ENCODE data around the gene PLPPR3. TPM values are rescaled to one million over a fixed set of nuclear protein-coding genes. Genes with fewer than 3 reads are reported as not detected.
A peak's percentile ranks its signal among the peaks of the same experiment; 100 is the strongest.

Gene PLPPR3
- polyA plus RNA-seq, 1 donor, result 5.2 TPM

DNA sequence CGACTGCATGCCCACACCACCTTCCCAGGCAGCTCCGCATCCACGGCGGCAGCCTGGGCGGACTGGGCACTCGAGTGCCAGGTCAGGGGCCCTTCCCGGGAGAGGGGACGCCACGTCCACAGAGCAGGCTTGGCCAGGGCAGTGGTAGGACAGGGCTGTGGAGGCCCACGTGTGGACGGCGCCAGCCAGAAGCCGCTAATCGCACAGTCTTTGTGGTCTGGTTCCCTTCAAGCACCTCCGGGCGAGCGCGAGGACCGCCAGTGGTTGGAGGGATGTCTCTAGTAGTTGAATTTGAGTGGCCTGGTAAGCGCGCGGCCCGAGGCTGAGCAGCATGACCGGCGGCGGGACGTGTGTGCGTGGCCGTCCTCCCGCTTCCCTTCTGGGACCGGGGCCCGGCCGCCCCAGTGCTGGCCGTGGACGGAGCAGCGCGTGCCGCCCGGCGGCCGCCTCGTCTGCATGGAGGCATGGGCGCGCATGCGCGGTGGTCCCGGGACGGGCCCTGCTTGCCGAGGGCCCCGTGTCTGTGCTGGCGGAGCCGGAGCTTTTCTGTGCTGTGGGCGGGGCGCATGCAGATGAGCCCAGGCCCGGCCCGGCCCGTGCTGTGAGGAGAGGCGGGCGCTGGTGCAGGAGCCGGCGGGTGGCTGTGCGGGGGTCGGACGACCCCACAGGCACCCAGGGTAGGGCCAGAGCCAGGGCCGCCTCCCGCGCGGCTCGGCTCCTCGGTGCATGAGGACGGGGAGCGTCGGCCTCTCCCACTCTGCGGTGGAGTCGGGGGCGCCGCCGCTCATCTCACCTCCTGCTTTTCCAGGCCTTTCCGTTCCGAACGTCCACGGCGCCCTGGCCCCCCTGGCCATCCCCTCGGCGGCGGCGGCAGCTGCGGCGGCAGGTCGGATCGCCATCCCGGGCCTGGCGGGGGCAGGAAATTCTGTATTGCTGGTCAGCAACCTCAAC, 15.9 kb downstream of the PLPPR3 start:
- no CpG with 5 or more reads among the region's 93 CpGs for WGBS (ENCODE audit: insufficient coverage, low lambda C conversion rate)

DNA sequence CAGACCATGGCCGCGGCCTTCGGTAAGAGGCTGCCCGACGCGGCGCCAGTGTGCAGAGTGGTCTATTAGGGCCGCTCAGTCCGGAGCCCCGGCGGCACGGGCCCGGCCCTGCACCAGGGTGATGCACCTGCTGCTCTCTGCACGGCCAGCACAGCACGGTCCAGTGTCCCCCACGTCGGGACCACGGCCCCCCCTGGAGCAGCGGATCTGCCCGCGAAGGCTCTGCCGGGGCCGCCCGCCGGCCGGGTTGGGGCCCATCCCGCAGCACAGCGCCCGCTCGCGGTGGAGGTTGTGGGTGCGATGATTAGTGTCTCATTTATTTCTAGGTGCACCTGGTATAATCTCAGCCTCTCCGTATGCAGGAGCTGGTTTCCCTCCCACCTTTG, 16.6 kb downstream of the PLPPR3 start:
- peaks cover 31% of the 10 kb centered on the region for H3K4me1 ChIP-seq (ENCODE audit: control insufficient read depth, insufficient read depth, low read length)
- peak in 1 of 2 donors; percentile 1 for DNase-seq
- H3K36me3 ChIP-seq (ENCODE audit: control insufficient read depth, insufficient read depth, low read length), result peaks cover 97% of the 10 kb centered on the region
- H3K9me3 ChIP-seq (ENCODE audit: control insufficient read depth, low read depth, low read length), result peaks cover 15% of the 10 kb centered on the region
- no peak overlapping the region for H3K27ac ChIP-seq (ENCODE audit: low read length)
- no CpG with 5 or more reads among the region's 33 CpGs for WGBS (ENCODE audit: insufficient coverage, low lambda C conversion rate)
- no peaks in the 10 kb centered on the region for H3K27me3 ChIP-seq (ENCODE audit: control insufficient read depth, insufficient read depth, low read length)
- H3K4me3 ChIP-seq (ENCODE audit: low read length), result no peak overlapping the region

More for the DNA sequence above, 15.9 kb downstream of the PLPPR3 start:
- Histone ChIP-seq H3K4me1 (ENCODE audit: control insufficient read depth, insufficient read depth, low read length) (peaks cover 25% of the 10 kb centered on the region), H3K4me3 (ENCODE audit: low read length) (no peak overlapping the region), H3K27ac (ENCODE audit: low read length) (no peak overlapping the region), H3K36me3 (ENCODE audit: control insufficient read depth, insufficient read depth, low read length) (peaks cover 97% of the 10 kb centered on the region), H3K9me3 (ENCODE audit: control insufficient read depth, low read depth, low read length) (peaks cover 16% of the 10 kb centered on the region), H3K27me3 (ENCODE audit: control insufficient read depth, insufficient read depth, low read length) (no peaks in the 10 kb centered on the region)
- DNase-seq, result peak in 1 of 2 donors; percentile 1

DNA sequence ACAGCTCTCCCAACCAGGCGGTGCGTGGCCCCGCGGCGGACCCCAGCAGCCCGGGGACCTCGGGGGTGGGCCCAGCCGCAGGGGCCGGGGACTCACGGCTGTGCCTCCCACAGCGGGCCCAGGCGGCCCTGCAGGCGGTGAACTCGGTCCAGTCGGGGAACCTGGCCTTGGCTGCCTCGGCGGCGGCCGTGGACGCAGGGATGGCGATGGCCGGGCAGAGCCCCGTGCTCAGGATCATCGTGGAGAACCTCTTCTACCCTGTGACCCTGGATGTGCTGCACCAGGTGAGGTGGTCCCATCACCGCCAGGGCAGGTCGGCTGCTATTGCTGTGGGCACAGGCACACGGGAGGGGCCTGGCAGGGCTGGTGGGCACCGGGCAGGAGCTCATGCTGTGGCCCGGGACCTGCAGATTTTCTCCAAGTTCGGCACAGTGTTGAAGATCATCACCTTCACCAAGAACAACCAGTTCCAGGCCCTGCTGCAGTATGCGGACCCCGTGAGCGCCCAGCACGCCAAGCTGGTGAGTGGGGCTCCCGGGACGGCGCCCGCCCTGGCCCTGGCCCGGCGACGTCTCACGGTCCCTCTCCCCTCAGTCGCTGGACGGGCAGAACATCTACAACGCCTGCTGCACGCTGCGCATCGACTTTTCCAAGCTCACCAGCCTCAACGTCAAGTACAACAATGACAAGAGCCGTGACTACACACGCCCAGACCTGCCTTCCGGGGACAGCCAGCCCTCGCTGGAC, 17.2 kb downstream of the PLPPR3 start:
- H3K36me3 ChIP-seq (ENCODE audit: control insufficient read depth, insufficient read depth, low read length), result peaks cover 95% of the 10 kb centered on the region

DNA sequence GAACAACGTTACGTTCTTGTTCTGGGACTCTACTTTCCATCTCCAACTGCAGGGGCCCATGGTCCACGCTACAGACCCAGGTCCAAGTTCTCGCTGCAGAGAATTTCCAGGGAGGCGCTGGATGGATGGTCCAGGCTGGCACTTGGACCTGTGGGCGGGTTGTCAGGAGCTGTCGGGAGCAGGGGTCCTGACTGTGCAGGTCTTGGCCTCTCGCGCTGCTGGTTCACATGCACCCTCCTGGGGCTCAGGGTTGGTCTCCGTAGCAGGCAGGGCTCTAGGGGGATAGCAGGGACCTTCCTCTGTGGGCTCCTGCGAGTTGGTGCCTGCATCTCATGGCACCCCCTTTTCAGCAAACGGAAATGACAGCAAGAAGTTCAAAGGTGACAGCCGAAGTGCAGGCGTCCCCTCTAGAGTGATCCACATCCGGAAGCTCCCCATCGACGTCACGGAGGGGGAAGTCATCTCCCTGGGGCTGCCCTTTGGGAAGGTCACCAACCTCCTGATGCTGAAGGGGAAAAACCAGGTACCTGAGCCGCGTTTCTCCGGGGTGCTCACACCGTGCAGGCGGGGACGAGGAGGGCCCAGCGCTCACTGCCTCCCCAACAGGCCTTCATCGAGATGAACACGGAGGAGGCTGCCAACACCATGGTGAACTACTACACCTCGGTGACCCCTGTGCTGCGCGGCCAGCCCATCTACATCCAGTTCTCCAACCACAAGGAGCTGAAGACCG, 17.9 kb downstream of the PLPPR3 start:
- Histone ChIP-seq H3K27ac (ENCODE audit: low read length) (no peak overlapping the region), H3K36me3 (ENCODE audit: control insufficient read depth, insufficient read depth, low read length) (peaks cover 95% of the 10 kb centered on the region), H3K4me3 (ENCODE audit: low read length) (no peak overlapping the region), H3K9me3 (ENCODE audit: control insufficient read depth, low read depth, low read length) (peaks cover 15% of the 10 kb centered on the region), H3K4me1 (ENCODE audit: control insufficient read depth, insufficient read depth, low read length) (peaks cover 40% of the 10 kb centered on the region), H3K27me3 (ENCODE audit: control insufficient read depth, insufficient read depth, low read length) (no peaks in the 10 kb centered on the region)
- no CpG with 5 or more reads among the region's 31 CpGs for WGBS (ENCODE audit: insufficient coverage, low lambda C conversion rate)
- peak in 1 of 2 donors; percentile 9 for DNase-seq

More for the DNA sequence above, 17.2 kb downstream of the PLPPR3 start:
- DNase-seq, result peak in 1 of 2 donors; percentile 2
- no CpG with 5 or more reads among the region's 53 CpGs for WGBS (ENCODE audit: insufficient coverage, low lambda C conversion rate)
- peaks cover 36% of the 10 kb centered on the region for H3K4me1 ChIP-seq (ENCODE audit: control insufficient read depth, insufficient read depth, low read length)
- no peaks in the 10 kb centered on the region for H3K27me3 ChIP-seq (ENCODE audit: control insufficient read depth, insufficient read depth, low read length)
- H3K9me3 ChIP-seq (ENCODE audit: control insufficient read depth, low read depth, low read length), result peaks cover 15% of the 10 kb centered on the region
- H3K27ac ChIP-seq (ENCODE audit: low read length), result no peak overlapping the region
- no peak overlapping the region for H3K4me3 ChIP-seq (ENCODE audit: low read length)

GRCh38 chr19:803099-803561, 18.6 kb downstream of the PLPPR3 start:
- peak in 1 of 2 donors; percentile 3 for DNase-seq
- Histone ChIP-seq H3K9me3 (ENCODE audit: control insufficient read depth, low read depth, low read length) (peaks cover 15% of the 10 kb centered on the region), H3K27ac (ENCODE audit: low read length) (no peak overlapping the region), H3K4me1 (ENCODE audit: control insufficient read depth, insufficient read depth, low read length) (peaks cover 40% of the 10 kb centered on the region), H3K36me3 (ENCODE audit: control insufficient read depth, insufficient read depth, low read length) (peaks cover 91% of the 10 kb centered on the region), H3K4me3 (ENCODE audit: low read length) (no peak overlapping the region), H3K27me3 (ENCODE audit: control insufficient read depth, insufficient read depth, low read length) (no peaks in the 10 kb centered on the region)
- no CpG with 5 or more reads among the region's 17 CpGs for WGBS (ENCODE audit: insufficient coverage, low lambda C conversion rate)

DNA sequence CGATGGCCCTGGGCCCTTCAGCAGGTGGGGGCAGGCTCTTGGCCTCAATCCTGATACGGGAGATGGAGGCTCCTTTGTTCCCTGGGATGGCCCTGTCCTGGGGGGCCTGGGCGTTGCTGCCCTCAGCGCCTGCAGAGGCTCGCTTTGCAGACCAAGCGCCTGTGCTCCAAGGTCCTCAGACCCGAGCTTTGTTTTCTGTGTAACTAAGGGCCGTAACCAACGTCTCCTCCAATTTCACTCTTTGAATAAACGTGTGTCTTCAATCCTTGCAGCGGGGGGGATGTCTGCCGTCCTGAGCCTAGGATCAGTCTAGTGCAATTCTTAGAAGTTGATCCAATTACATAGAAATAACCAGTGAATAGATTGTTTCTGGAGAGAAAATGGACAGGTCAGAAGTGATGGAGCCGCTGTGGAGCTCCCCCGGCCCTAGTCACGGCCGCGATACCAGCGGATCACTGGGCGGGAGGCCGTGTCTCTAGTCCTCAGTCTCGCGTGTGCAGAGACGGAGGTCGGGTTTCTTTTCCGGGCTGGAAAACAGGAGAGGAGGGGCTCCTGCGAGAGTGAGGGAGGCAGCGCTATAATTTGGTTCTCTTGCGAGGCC, 19.2 kb downstream of the PLPPR3 start:
- DNase-seq, result peak in 1 of 2 donors; percentile 30
- no CpG with 5 or more reads among the region's 28 CpGs for WGBS (ENCODE audit: insufficient coverage, low lambda C conversion rate)

GRCh38 chr19:801861-802497, 19.8 kb downstream of the PLPPR3 start:
- Histone ChIP-seq H3K27ac (ENCODE audit: low read length) (peak overlapping the region; percentile 98), H3K36me3 (ENCODE audit: control insufficient read depth, insufficient read depth, low read length) (peaks cover 79% of the 10 kb centered on the region), H3K9me3 (ENCODE audit: control insufficient read depth, low read depth, low read length) (peaks cover 12% of the 10 kb centered on the region), H3K4me3 (ENCODE audit: low read length) (peak overlapping the region; percentile 79), H3K4me1 (ENCODE audit: control insufficient read depth, insufficient read depth, low read length) (peaks cover 40% of the 10 kb centered on the region), H3K27me3 (ENCODE audit: control insufficient read depth, insufficient read depth, low read length) (no peaks in the 10 kb centered on the region)
- peak in 1 of 2 donors; percentile 21 for DNase-seq
- WGBS (ENCODE audit: insufficient coverage, low lambda C conversion rate), result no CpG with 5 or more reads among the region's 23 CpGs

More for the DNA sequence above, 19.2 kb downstream of the PLPPR3 start:
- H3K4me3 ChIP-seq (ENCODE audit: low read length), result peak overlapping the region; percentile 79
- H3K9me3 ChIP-seq (ENCODE audit: control insufficient read depth, low read depth, low read length), result peaks cover 15% of the 10 kb centered on the region
- H3K27ac ChIP-seq (ENCODE audit: low read length), result peak overlapping the region; percentile 98
- no peaks in the 10 kb centered on the region for H3K27me3 ChIP-seq (ENCODE audit: control insufficient read depth, insufficient read depth, low read length)
- peaks cover 85% of the 10 kb centered on the region for H3K36me3 ChIP-seq (ENCODE audit: control insufficient read depth, insufficient read depth, low read length)
- peaks cover 40% of the 10 kb centered on the region for H3K4me1 ChIP-seq (ENCODE audit: control insufficient read depth, insufficient read depth, low read length)

GRCh38 chr19:801030-801860, 20.5 kb downstream of the PLPPR3 start:
- Histone ChIP-seq H3K36me3 (ENCODE audit: control insufficient read depth, insufficient read depth, low read length) (peaks cover 72% of the 10 kb centered on the region), H3K27me3 (ENCODE audit: control insufficient read depth, insufficient read depth, low read length) (no peaks in the 10 kb centered on the region), H3K9me3 (ENCODE audit: control insufficient read depth, low read depth, low read length) (peaks cover 11% of the 10 kb centered on the region), H3K27ac (ENCODE audit: low read length) (peak overlapping the region; percentile 98), H3K4me3 (ENCODE audit: low read length) (peak overlapping the region; percentile 79), H3K4me1 (ENCODE audit: control insufficient read depth, insufficient read depth, low read length) (peaks cover 42% of the 10 kb centered on the region)
- WGBS (ENCODE audit: insufficient coverage, low lambda C conversion rate), result no CpG with 5 or more reads among the region's 29 CpGs
- DNase-seq, result peak in 1 of 2 donors; percentile 40

All from large intestine (tissue), 3 donors.